ENCODE measurements around the gene SKA2.
A peak's percentile ranks its signal among the peaks of the same experiment; 100 is the strongest.
"Not testable (repeated sequence)": the region's sequence is repeated elsewhere in the genome, so short reads cannot be mapped to it uniquely, and the experiment has no call there.

Gene SKA2

GRCh38 chr17:59154292-59154720, 680 bp downstream of the SKA2 start:
- Histone ChIP-seq H3K36me3 (ENCODE audit: control insufficient read depth in 1 of 2, insufficient read depth in 2 of 2, low read length in 2 of 2) (no peaks in the 10 kb centered on the region), H3K27ac (ENCODE audit: low read depth, low read length) (peak overlapping the region; percentile 46), H3K9me3 (ENCODE audit: control insufficient read depth in 1 of 2, low read length in 2 of 2) (no peaks in the 10 kb centered on the region), H3K4me1 (ENCODE audit: control insufficient read depth in 1 of 2, insufficient read depth in 2 of 2, low read length in 2 of 2) (peaks cover 12 to 17% of the 10 kb centered on the region in 2 donors), H3K27me3 (ENCODE audit: control insufficient read depth in 1 of 2, insufficient read depth in 2 of 2, low read length in 2 of 2) (no peaks in the 10 kb centered on the region), H3K9ac (ENCODE audit: low read depth in 1 of 2, low read length in 2 of 2) (peak overlapping the region; percentile 65 to 73), H3K4me3 (ENCODE audit: low read depth in 1 of 2, low read length in 2 of 2) (peak overlapping the region; percentile 86 to 99)

- H3K4me3 ChIP-seq (ENCODE audit: low read depth in 1 of 2, low read length in 2 of 2) = no peak overlapping the region
- peaks cover 12 to 16% of the 10 kb centered on the region in 2 donors for H3K4me1 ChIP-seq (ENCODE audit: control insufficient read depth in 1 of 2, insufficient read depth in 2 of 2, low read length in 2 of 2)
- no peaks in the 10 kb centered on the region for H3K36me3 ChIP-seq (ENCODE audit: control insufficient read depth in 1 of 2, insufficient read depth in 2 of 2, low read length in 2 of 2)
- no peak overlapping the region for H3K9ac ChIP-seq (ENCODE audit: low read depth in 1 of 2, low read length in 2 of 2)
- H3K27ac ChIP-seq (ENCODE audit: low read depth, low read length) = no peak overlapping the region
- no peaks in the 10 kb centered on the region for H3K9me3 ChIP-seq (ENCODE audit: control insufficient read depth in 1 of 2, low read length in 2 of 2)
- no peaks in the 10 kb centered on the region for H3K27me3 ChIP-seq (ENCODE audit: control insufficient read depth in 1 of 2, insufficient read depth in 2 of 2, low read length in 2 of 2)
Measured at GRCh38 chr17:59152925-59153324, 2.1 kb downstream of the SKA2 start.

- H3K4me1 ChIP-seq (ENCODE audit: control insufficient read depth in 1 of 2, insufficient read depth in 2 of 2, low read length in 2 of 2) = peaks cover 9 to 16% of the 10 kb centered on the region in 2 donors
Measured at GRCh38 chr17:59151591-59151990, 3.4 kb downstream of the SKA2 start.

GRCh38 chr17:59151006-59151405, 4.0 kb downstream of the SKA2 start:
- no peaks in the 10 kb centered on the region for H3K27me3 ChIP-seq (ENCODE audit: control insufficient read depth in 1 of 2, insufficient read depth in 2 of 2, low read length in 2 of 2)
- H3K27ac ChIP-seq (ENCODE audit: low read depth, low read length) = no peak overlapping the region
- no peaks in the 10 kb centered on the region for H3K36me3 ChIP-seq (ENCODE audit: control insufficient read depth in 1 of 2, insufficient read depth in 2 of 2, low read length in 2 of 2)
- H3K9me3 ChIP-seq (ENCODE audit: control insufficient read depth in 1 of 2, low read length in 2 of 2) = no peaks in the 10 kb centered on the region
- H3K4me3 ChIP-seq (ENCODE audit: low read depth in 1 of 2, low read length in 2 of 2) = no peak overlapping the region
- peaks cover 4 to 13% of the 10 kb centered on the region in 2 donors for H3K4me1 ChIP-seq (ENCODE audit: control insufficient read depth in 1 of 2, insufficient read depth in 2 of 2, low read length in 2 of 2)
- no peak overlapping the region for H3K9ac ChIP-seq (ENCODE audit: low read depth in 1 of 2, low read length in 2 of 2)

More at GRCh38 chr17:59151591-59151990, 3.4 kb downstream of the SKA2 start:
- Histone ChIP-seq H3K27me3 (ENCODE audit: control insufficient read depth in 1 of 2, insufficient read depth in 2 of 2, low read length in 2 of 2) (no peaks in the 10 kb centered on the region), H3K9ac (ENCODE audit: low read depth in 1 of 2, low read length in 2 of 2) (no peak overlapping the region), H3K36me3 (ENCODE audit: control insufficient read depth in 1 of 2, insufficient read depth in 2 of 2, low read length in 2 of 2) (no peaks in the 10 kb centered on the region), H3K27ac (ENCODE audit: low read depth, low read length) (no peak overlapping the region), H3K4me3 (ENCODE audit: low read depth in 1 of 2, low read length in 2 of 2) (no peak overlapping the region), H3K9me3 (ENCODE audit: control insufficient read depth in 1 of 2, low read length in 2 of 2) (no peaks in the 10 kb centered on the region)

GRCh38 chr17:59149841-59150511, 5.0 kb downstream of the SKA2 start:
- H3K27ac ChIP-seq (ENCODE audit: low read depth, low read length) = no peak overlapping the region

GRCh38 chr17:59149051-59149450, 5.9 kb downstream of the SKA2 start:
- no peak overlapping the region for H3K9ac ChIP-seq (ENCODE audit: low read depth in 1 of 2, low read length in 2 of 2)
- H3K36me3 ChIP-seq (ENCODE audit: control insufficient read depth in 1 of 2, insufficient read depth in 2 of 2, low read length in 2 of 2) = no peaks in the 10 kb centered on the region
- no peak overlapping the region for H3K4me3 ChIP-seq (ENCODE audit: low read depth in 1 of 2, low read length in 2 of 2)
- no peak overlapping the region for H3K27ac ChIP-seq (ENCODE audit: low read depth, low read length)
- no peaks in the 10 kb centered on the region for H3K9me3 ChIP-seq (ENCODE audit: control insufficient read depth in 1 of 2, low read length in 2 of 2)
- no peaks in the 10 kb centered on the region for H3K27me3 ChIP-seq (ENCODE audit: control insufficient read depth in 1 of 2, insufficient read depth in 2 of 2, low read length in 2 of 2)
- H3K4me1 ChIP-seq (ENCODE audit: control insufficient read depth in 1 of 2, insufficient read depth in 2 of 2, low read length in 2 of 2) = peaks cover 0 to 11% of the 10 kb centered on the region in 2 donors

More at GRCh38 chr17:59149841-59150511, 5.0 kb downstream of the SKA2 start:
- no peak overlapping the region for H3K4me3 ChIP-seq (ENCODE audit: low read depth in 1 of 2, low read length in 2 of 2)
- H3K4me1 ChIP-seq (ENCODE audit: control insufficient read depth in 1 of 2, insufficient read depth in 2 of 2, low read length in 2 of 2) = peaks cover 0 to 11% of the 10 kb centered on the region in 2 donors
- H3K9me3 ChIP-seq (ENCODE audit: control insufficient read depth in 1 of 2, low read length in 2 of 2) = no peaks in the 10 kb centered on the region
- H3K27me3 ChIP-seq (ENCODE audit: control insufficient read depth in 1 of 2, insufficient read depth in 2 of 2, low read length in 2 of 2) = no peaks in the 10 kb centered on the region
- no peaks in the 10 kb centered on the region for H3K36me3 ChIP-seq (ENCODE audit: control insufficient read depth in 1 of 2, insufficient read depth in 2 of 2, low read length in 2 of 2)
- H3K9ac ChIP-seq (ENCODE audit: low read depth in 1 of 2, low read length in 2 of 2) = no peak overlapping the region

GRCh38 chr17:59145571-59146096, 9.4 kb downstream of the SKA2 start:
- no peaks in the 10 kb centered on the region for H3K9me3 ChIP-seq (ENCODE audit: control insufficient read depth in 1 of 2, low read length in 2 of 2)
- H3K27ac ChIP-seq (ENCODE audit: low read depth, low read length) = no peak overlapping the region
- no peak overlapping the region for H3K9ac ChIP-seq (ENCODE audit: low read depth in 1 of 2, low read length in 2 of 2)
- no peaks in the 10 kb centered on the region for H3K27me3 ChIP-seq (ENCODE audit: control insufficient read depth in 1 of 2, insufficient read depth in 2 of 2, low read length in 2 of 2)
- no peak overlapping the region for H3K4me3 ChIP-seq (ENCODE audit: low read depth in 1 of 2, low read length in 2 of 2)
- no peaks in the 10 kb centered on the region for H3K36me3 ChIP-seq (ENCODE audit: control insufficient read depth in 1 of 2, insufficient read depth in 2 of 2, low read length in 2 of 2)
- H3K4me1 ChIP-seq (ENCODE audit: control insufficient read depth in 1 of 2, insufficient read depth in 2 of 2, low read length in 2 of 2) = no peaks in the 10 kb centered on the region

GRCh38 chr17:59141860-59142259, 13.1 kb downstream of the SKA2 start:
- no peaks in the 10 kb centered on the region for H3K36me3 ChIP-seq (ENCODE audit: control insufficient read depth in 1 of 2, insufficient read depth in 2 of 2, low read length in 2 of 2)
- H3K27ac ChIP-seq (ENCODE audit: low read depth, low read length) = no peak overlapping the region
- no peaks in the 10 kb centered on the region for H3K4me1 ChIP-seq (ENCODE audit: control insufficient read depth in 1 of 2, insufficient read depth in 2 of 2, low read length in 2 of 2)
- no peak overlapping the region for H3K4me3 ChIP-seq (ENCODE audit: low read depth in 1 of 2, low read length in 2 of 2)
- no peak overlapping the region for H3K9ac ChIP-seq (ENCODE audit: low read depth in 1 of 2, low read length in 2 of 2)
- H3K27me3 ChIP-seq (ENCODE audit: control insufficient read depth in 1 of 2, insufficient read depth in 2 of 2, low read length in 2 of 2) = no peaks in the 10 kb centered on the region
- no peaks in the 10 kb centered on the region for H3K9me3 ChIP-seq (ENCODE audit: control insufficient read depth in 1 of 2, low read length in 2 of 2)

- H3K4me3 ChIP-seq (ENCODE audit: low read depth in 1 of 2, low read length in 2 of 2) = no peak overlapping the region
- H3K9me3 ChIP-seq (ENCODE audit: control insufficient read depth in 1 of 2, low read length in 2 of 2) = no peaks in the 10 kb centered on the region
- no peaks in the 10 kb centered on the region for H3K27me3 ChIP-seq (ENCODE audit: control insufficient read depth in 1 of 2, insufficient read depth in 2 of 2, low read length in 2 of 2)
- no peaks in the 10 kb centered on the region for H3K4me1 ChIP-seq (ENCODE audit: control insufficient read depth in 1 of 2, insufficient read depth in 2 of 2, low read length in 2 of 2)
- no peaks in the 10 kb centered on the region for H3K36me3 ChIP-seq (ENCODE audit: control insufficient read depth in 1 of 2, insufficient read depth in 2 of 2, low read length in 2 of 2)
- no peak overlapping the region for H3K27ac ChIP-seq (ENCODE audit: low read depth, low read length)
- H3K9ac ChIP-seq (ENCODE audit: low read depth in 1 of 2, low read length in 2 of 2) = no peak overlapping the region
Measured at GRCh38 chr17:59139939-59140338, 15.0 kb downstream of the SKA2 start.

GRCh38 chr17:59138339-59138738, 16.6 kb downstream of the SKA2 start:
- not testable (repeated sequence) for H3K27me3 ChIP-seq (ENCODE audit: control insufficient read depth in 1 of 2, insufficient read depth in 2 of 2, low read length in 2 of 2); H3K9me3 ChIP-seq (ENCODE audit: control insufficient read depth in 1 of 2, low read length in 2 of 2); H3K36me3 ChIP-seq (ENCODE audit: control insufficient read depth in 1 of 2, insufficient read depth in 2 of 2, low read length in 2 of 2); H3K4me3 ChIP-seq (ENCODE audit: low read depth in 1 of 2, low read length in 2 of 2); H3K9ac ChIP-seq (ENCODE audit: low read depth in 1 of 2, low read length in 2 of 2); H3K4me1 ChIP-seq (ENCODE audit: control insufficient read depth in 1 of 2, insufficient read depth in 2 of 2, low read length in 2 of 2); H3K27ac ChIP-seq (ENCODE audit: low read depth, low read length)
